IPS-18c (cell line): Measurements from ENCODE around the gene CD22.

Experiments
- H3K4me3 ChIP-seq: 2 replicates; pipeline ENCODE4 v1.7.0; 2013; ENCODE audit warnings: low read depth, mild to moderate bottlenecking, low read length, moderate library complexity; ENCODE audit not compliant: insufficient read depth
- H3K9me3 ChIP-seq: one replicate; pipeline ENCODE4 v1.6.1; 2013; ENCODE audit warnings: mild to moderate bottlenecking, low read length, moderate library complexity; ENCODE audit not compliant: control insufficient read depth, insufficient read depth

The CD22 gene

DNA sequence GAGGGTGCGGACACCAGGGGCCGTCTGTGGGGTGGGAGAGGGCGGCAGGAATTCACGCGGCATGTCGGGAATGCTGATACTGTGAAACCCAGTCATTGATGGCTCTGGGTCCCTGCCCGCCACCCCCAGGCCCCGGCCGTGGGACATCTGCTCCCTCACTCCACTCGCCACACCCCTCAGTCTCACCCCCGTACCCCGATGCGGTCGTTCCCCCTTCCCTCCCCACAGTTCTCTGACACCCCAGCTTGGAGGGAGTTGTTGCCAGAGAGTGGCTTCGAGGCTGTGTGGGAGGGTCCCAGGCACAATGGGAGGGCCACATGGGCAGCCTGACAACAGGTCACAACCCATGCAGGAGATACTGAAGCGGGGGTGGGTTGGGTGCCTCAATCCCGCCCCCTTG, 35.2 kb upstream of the CD22 start:
- Histone ChIP-seq H3K9me3 (no peaks in the 10 kb centered on the region), H3K4me3 (no peak overlapping the region)

DNA sequence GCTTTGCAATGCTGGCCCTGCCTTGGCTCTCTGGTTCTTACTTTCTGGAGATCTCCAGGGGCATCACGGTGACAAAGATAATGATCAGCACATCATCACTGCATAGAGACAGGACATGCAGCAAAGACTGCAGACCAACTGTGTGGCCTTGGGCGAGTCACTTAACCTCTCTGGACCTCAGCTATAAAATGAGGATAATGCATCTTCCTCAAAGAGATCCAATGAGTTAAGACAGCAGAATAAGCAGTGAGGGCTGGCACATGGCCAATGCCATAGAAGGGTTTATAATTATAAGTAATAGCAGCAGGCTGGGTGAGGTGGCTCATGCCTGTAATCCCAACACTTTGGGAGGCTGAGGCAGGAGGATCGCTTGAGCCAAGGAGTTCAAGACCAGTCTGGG, 34.7 kb upstream of the CD22 start:
- Histone ChIP-seq H3K4me3 (no peak overlapping the region), H3K9me3 (no peaks in the 10 kb centered on the region)

GRCh38 chr19:35294859-35295791, 33.9 kb upstream of the CD22 start:
- H3K4me3 ChIP-seq, result no peak overlapping the region; the same call in 1 of the 2 replicates
- H3K9me3 ChIP-seq, result no peaks in the 10 kb centered on the region

DNA sequence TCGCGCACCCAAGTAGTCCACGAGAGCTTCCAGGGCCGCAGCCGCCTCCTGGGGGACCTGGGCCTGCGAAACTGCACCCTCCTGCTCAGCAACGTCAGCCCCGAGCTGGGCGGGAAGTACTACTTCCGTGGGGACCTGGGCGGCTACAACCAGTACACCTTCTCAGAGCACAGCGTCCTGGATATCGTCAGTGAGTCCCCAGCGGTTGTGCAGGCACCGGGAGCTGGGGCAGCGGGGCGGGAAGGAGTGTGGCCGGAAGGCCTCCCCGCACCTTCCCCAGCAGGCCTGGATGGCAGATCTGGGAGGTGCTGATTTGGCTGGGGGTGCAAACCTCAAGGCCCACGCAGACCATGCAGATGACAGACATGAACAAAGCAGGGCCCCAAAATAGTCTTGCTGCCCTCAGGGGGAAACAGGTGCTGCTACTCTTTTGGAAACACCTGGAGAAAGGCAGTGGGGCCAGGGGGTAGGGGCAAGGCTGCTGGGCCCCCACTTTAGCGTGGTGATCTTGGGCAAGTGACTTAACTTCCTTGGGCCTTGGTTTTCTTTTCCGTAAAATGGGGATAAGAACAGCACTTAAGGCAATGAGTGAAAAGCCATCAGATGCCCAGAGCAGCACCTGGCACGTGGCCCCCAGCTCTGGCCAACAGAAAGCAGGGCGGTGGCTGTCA, 33.1 kb upstream of the CD22 start:
- Histone ChIP-seq H3K4me3 (no peak overlapping the region; the same call in 1 of the 2 replicates), H3K9me3 (no peaks in the 10 kb centered on the region)

DNA sequence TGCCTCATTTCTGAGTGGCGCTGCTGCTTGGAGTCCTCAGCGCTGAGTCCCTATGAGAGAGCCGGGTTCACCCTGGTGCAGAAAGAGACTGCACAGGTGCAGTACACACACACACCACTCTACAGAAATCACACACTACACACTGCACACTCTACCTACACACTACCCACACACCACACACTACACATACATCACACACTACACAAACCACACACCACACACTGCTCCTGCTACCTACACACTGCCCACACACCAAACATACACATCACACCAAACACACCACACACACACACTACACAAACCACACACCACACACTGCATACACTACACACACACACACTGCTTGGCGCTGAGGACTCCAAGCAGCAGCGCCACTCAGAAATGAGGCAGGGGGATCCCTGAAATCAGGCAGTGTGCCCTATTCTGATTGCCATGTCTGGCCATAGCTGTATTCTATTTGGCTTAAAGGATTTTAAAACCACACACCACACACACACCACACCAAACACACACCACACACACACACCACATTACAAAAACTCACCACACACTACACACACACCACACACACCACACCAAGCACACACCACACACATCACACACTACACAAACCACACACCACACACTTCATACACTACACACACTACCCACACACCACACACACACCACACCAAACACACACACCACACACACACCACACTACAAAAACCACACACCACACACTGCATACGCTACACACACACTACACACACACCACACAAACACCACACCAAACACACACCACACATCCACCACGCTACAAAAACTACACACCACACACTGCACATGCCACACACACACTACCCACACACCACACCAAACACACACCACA, 32.1 kb upstream of the CD22 start:
- no peaks in the 10 kb centered on the region for H3K9me3 ChIP-seq
- no peak overlapping the region for H3K4me3 ChIP-seq

- Histone ChIP-seq H3K4me3 (no peak overlapping the region), H3K9me3 (no peaks in the 10 kb centered on the region)
These were observed 31.5 kb upstream of the CD22 start for GRCh38 chr19:35297515-35297848.

- H3K4me3 ChIP-seq, result no peak overlapping the region
- H3K9me3 ChIP-seq, result no peaks in the 10 kb centered on the region
These were observed 31.1 kb upstream of the CD22 start for GRCh38 chr19:35297922-35298321.

DNA sequence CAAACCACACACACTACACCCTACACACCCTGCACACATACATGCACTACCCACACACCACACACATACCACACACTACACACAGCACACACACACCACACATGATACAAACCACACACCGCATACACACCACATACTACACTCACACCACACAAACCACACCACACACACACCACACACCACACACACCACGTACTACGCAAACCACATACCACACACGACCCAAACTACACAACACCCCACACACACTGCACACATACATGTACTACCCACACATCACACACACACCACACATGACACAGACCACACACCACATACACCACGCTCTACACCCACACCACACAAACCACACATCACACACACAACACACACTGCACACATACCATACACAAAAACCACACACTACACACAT, 30.4 kb upstream of the CD22 start:
- no peaks in the 10 kb centered on the region for H3K9me3 ChIP-seq
- no peak overlapping the region for H3K4me3 ChIP-seq

DNA sequence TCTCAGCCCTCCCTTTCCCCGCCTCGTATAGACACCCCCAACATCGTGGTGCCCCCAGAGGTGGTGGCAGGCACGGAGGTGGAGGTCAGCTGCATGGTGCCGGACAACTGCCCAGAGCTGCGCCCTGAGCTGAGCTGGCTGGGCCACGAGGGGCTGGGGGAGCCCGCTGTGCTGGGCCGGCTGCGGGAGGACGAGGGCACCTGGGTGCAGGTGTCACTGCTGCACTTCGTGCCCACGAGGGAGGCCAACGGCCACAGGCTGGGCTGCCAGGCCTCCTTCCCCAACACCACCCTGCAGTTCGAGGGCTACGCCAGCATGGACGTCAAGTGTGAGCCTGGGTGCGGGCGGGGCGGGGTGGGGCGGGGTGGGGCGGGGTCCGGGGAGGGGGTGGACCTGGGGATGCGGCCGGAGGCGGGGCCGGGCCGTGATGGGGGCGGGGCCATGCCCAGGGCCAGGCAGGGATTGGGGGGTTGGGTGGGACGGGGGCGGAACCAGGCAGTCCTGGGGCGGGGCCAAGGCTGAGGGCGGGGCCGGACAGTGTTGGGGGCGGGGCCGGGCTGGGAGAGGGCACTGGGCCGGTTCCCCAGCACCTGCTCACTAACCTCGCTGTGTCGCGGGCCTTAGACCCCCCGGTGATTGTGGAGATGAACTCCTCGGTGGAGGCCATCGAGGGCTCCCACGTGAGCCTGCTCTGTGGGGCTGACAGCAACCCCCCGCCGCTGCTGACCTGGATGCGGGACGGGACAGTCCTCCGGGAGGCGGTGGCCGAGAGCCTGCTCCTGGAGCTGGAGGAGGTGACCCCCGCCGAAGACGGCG, 29.3 kb upstream of the CD22 start:
- no peaks in the 10 kb centered on the region for H3K9me3 ChIP-seq
- no peak overlapping the region for H3K4me3 ChIP-seq

- H3K4me3 ChIP-seq, result no peak overlapping the region
- no peaks in the 10 kb centered on the region for H3K9me3 ChIP-seq
These were observed 28.7 kb upstream of the CD22 start for GRCh38 chr19:35300339-35300649.

DNA sequence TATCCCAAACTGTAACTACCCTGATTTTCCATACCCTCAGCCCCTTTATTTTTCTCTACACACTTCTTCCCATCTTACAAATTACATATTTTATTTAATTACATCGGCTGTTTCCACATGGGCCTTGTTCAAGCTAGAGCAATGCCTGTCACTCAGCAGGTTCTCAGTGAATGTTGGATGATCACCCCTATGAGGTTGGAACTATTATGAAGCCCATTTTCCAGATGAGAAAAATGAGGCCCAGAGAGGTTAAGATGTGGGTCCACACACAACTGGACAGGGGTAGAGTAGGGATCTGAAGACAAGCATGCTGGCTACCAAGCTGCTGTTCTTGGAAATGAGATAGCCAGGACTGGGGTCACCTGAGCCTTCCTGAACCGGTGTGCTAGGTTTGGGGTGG, 27.0 kb upstream of the CD22 start:
- Histone ChIP-seq H3K4me3 (no peak overlapping the region), H3K9me3 (no peaks in the 10 kb centered on the region)

DNA sequence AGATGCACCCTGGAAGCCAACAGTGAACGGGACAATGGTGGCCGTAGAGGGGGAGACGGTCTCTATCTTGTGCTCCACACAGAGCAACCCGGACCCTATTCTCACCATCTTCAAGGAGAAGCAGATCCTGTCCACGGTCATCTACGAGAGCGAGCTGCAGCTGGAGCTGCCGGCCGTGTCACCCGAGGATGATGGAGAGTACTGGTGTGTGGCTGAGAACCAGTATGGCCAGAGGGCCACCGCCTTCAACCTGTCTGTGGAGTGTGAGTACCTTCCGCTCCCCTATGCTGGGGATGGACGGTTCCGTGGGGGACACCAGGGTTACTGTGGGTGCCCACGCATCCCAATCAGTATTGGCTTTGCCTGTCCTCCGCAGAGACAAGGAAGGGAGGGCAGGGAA, 26.5 kb upstream of the CD22 start:
- no peak overlapping the region for H3K4me3 ChIP-seq

GRCh38 chr19:35303357-35303915, 25.6 kb upstream of the CD22 start:
- Histone ChIP-seq H3K9me3 (no peaks in the 10 kb centered on the region), H3K4me3 (no peak overlapping the region)

More for the DNA sequence above, 26.5 kb upstream of the CD22 start:
- H3K9me3 ChIP-seq, result no peaks in the 10 kb centered on the region

DNA sequence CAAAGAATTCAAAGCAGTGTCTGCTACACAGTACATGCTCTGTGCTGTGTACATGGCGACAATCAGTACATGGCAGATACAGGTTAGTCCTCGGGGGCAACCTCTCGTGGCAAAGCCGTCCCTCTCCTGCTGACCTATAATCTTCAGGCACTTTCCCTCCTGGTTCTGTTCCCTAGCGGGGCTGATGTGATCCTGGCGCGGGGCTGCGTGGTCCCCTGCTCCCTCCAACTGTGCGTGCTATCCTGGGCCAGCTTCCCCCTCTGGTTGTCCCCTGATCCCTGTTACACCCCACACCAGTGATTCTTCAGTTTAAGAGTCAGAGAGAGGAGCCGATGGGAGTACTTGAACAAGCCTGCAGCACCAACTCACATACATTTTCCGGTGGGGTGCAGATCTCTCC, 25.0 kb upstream of the CD22 start:
- no peak overlapping the region for H3K4me3 ChIP-seq
- H3K9me3 ChIP-seq, result no peaks in the 10 kb centered on the region

- no peak overlapping the region for H3K4me3 ChIP-seq
- H3K9me3 ChIP-seq, result no peaks in the 10 kb centered on the region
These were observed 23.8 kb upstream of the CD22 start for GRCh38 chr19:35305181-35305580.

DNA sequence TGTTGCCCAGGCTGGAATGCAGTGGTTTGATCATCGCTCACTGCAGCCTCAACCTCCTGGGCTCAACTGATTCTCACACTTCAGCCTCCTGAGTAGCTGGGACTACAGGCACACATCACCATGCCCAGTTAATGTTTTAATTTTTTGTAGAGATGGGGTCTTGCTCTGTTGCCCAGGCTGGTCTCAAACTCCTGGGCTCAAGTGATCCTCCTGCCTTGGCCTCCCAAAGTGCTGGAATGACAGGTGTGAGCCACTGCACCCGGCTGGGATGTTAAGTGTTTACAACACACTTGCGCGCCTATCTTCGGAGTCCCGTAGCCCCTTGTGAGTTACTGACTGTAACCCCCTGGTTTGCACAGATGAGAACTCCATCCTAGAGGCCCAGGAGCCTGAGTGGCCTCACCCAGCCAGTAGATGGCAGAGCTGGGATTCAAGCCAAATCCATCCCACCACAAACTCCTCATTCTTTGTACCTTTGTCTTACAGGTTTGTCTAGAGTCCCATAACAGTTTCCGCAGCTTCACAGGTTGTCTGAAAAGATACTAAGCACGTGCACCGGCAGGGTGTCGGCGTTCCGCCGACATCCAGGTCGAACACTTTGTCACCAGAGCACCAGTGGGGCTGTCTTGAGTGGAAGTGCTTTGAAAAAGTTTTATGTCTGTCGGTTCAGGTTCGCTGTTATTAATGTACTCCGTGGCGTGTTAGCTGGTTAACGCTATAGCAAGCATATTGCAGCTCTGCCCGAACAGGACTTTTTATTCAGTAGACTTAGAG, 22.3 kb upstream of the CD22 start:
- Histone ChIP-seq H3K4me3 (no peak overlapping the region), H3K9me3 (no peaks in the 10 kb centered on the region)
